PC-9 (cell line): ENCODE measurements around the gene UCN2. TPM values are rescaled to one million over a fixed set of nuclear protein-coding genes. Genes with fewer than 3 reads are reported as not detected.
"Not testable (repeated sequence)": the region's sequence is repeated elsewhere in the genome, so short reads cannot be mapped to it uniquely, and the experiment has no call there.

Experiments
- BruUV-seq: library from RNA; stranded (reverse); fragments of 400-500 nt; replicated peaks from 2 replicates; lab custom pipeline; 2021; lab: Mats Ljungman, UMichigan
- CTCF ChIA-PET: fragments of 300-600 bp; sonication (Branson Sonifier 250); formaldehyde crosslinking; loops from one replicate; lab custom pipeline; 2022; ENCODE audit warnings: antibody characterized with exemption; lab: Charles Lee
- POLR2A ChIA-PET: fragments of 300-600 bp; sonication (Branson Sonifier 250); formaldehyde crosslinking; loops from one replicate; lab custom pipeline; 2022; ENCODE audit warnings: antibody characterized with exemption; ENCODE audit not compliant: unreplicated experiment; lab: Charles Lee
- DNase-seq, 2 experiments: peaks; one replicate each; pipeline versions ENCODE4 v3.0.0 to v3.0.0-alpha.2; 2015 to 2022; ENCODE audit warnings: mixed read lengths in 1 of 2
- H2AFZ ChIP-seq: fragments of 200-600 bp; sonication (generic); 2 replicates; pipeline ENCODE4 v1.8.1; 2017; ENCODE audit warnings: antibody characterized with exemption
- H3F3A ChIP-seq: fragments of 200-600 bp; sonication (generic); 2 replicates; pipeline ENCODE4 v1.8.1; 2017; ENCODE audit warnings: antibody characterized with exemption, mild to moderate bottlenecking, low read depth; ENCODE audit not compliant: insufficient read depth
- H3K27ac ChIP-seq: fragments of 200-600 bp; sonication (generic); 2 replicates; pipeline ENCODE4 v1.6.1; 2016; ENCODE audit warnings: mixed run types
- H3K27me3 ChIP-seq: fragments of 200-600 bp; sonication (generic); 2 replicates; pipeline ENCODE4 v1.6.1; 2016; ENCODE audit warnings: low read depth, mixed run types; ENCODE audit not compliant: insufficient read depth
- H3K36me3 ChIP-seq: fragments of 200-600 bp; sonication (generic); 2 replicates; pipeline ENCODE4 v1.6.1; 2016; ENCODE audit warnings: low read depth, mixed run types
- H3K4me1 ChIP-seq: fragments of 200-600 bp; sonication (generic); replicated peaks from 2 replicates; pipeline ENCODE4 v1.6.1; 2016; ENCODE audit warnings: mixed run types; ENCODE audit not compliant: insufficient read depth
- H3K4me2 ChIP-seq: fragments of 200-600 bp; sonication (generic); 2 replicates; pipeline ENCODE4 v1.6.1; 2017; ENCODE audit warnings: mixed run types
- H3K4me3 ChIP-seq: fragments of 200-600 bp; sonication (generic); 2 replicates; pipeline ENCODE4 v1.6.1; 2016; ENCODE audit warnings: mixed run types
- H3K79me2 ChIP-seq: fragments of 200-600 bp; sonication (generic); 2 replicates; pipeline ENCODE4 v1.6.1; 2017; ENCODE audit warnings: low read depth, mixed run types
- H3K9me2 ChIP-seq: fragments of 200-600 bp; sonication (generic); 2 replicates; pipeline ENCODE4 v1.8.1; 2017; ENCODE audit warnings: mild to moderate bottlenecking; ENCODE audit not compliant: insufficient read depth
- H3K9me3 ChIP-seq: fragments of 200-600 bp; sonication (generic); 2 replicates; pipeline ENCODE4 v1.8.1; 2016; ENCODE audit warnings: low read depth; ENCODE audit not compliant: insufficient read depth
- H4K20me1 ChIP-seq: fragments of 200-600 bp; sonication (generic); 2 replicates; pipeline ENCODE4 v1.8.1; 2017; ENCODE audit not compliant: insufficient read depth
- EZH2 ChIP-seq: fragments of 200-600 bp; sonication (generic); IDR thresholded peaks from 2 replicates; pipeline ENCODE4 v1.8.0; 2017; ENCODE audit warnings: antibody characterized with exemption, low read depth
- intact Hi-C: fragments of 100-400 bp; cut with micrococcal nuclease; formaldehyde crosslinking; loops from one replicate; pipeline ENCODE4 v1.10.0; 2022; ENCODE audit not compliant: unreplicated experiment
- total RNA-seq: library from RNA; stranded (reverse); gene quantifications from 2 replicates; pipeline ENCODE4 v1.2.3, GENCODE V29; 2021
- TF ChIP-seq, protein P1 (sequence below): fragments of 200-600 bp; sonication (generic); conservative IDR thresholded peaks from 2 replicates; pipeline ENCODE4 v1.6.1; 2017; ENCODE audit warnings: mixed run types, antibody characterized with exemption, mild to moderate bottlenecking, moderate library complexity

Gene UCN2
- total RNA-seq, 1 experiment from 2014 or later = 2.8 TPM

DNA sequence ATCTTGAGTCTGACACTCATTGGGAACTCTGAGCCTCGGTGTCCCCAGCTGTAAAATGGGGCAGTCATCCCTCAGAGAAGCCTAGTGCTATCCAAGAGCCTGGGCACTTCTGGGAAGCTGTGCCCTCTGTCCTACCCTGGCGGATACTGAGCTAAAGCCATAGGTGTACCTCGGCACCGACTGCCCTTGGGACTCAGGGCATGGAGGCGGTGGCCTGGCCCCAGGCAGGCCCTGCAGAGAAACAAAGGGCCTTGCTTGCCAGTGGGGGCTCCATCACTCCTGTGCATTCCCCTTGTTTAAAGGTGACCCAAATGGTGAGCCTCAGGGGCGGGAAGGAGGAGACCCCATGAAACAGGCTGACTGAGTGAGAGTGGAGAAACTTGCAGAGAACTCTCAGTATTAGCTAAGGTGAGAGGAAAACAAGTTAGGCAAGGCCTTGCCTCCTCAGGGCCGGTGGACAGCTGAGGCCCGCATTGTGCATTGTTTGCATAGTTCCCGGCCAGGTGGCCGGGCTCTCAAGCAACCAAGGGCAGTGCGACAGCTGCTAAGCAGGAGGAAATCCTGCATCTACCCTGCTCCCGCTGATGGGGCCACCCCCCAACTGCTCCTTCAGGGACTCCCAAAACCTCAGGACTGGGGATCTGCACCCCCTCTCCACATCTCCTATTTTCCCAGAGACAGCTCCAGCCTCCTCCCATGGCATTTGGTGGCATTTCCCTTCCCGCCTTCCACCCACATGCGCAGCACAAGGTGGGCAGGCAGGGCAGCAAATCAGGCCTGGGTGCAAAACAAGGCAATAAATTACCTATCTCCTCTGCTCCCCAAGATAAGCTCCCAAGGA, 11.2 kb downstream of the UCN2 start:
- peaks cover 4% of the 10 kb centered on the region; the same call in 1 of the 2 replicates for H3F3A ChIP-seq
- no peak overlapping the region for H3K4me2 ChIP-seq
- intact Hi-C loops = no loop called here
- BruUV-seq = no TSS peak
- H3K36me3 ChIP-seq = no peaks in the 10 kb centered on the region
- peaks cover 7% of the 10 kb centered on the region for H3K4me1 ChIP-seq
- H3K9me3 ChIP-seq = no peaks in the 10 kb centered on the region
- H2AFZ ChIP-seq = no peak overlapping the region
- POLR2A ChIA-PET = interaction anchor here (0.6 kb wide), 2 partner anchors 42 to 283 kb away, joined by 4 to 34 read pairs; no protein-coding TSS in a partner anchor
- H3K27ac ChIP-seq = no peak overlapping the region
- no peaks in the 10 kb centered on the region for H3K79me2 ChIP-seq
- no peak for TF ChIP-seq EZH2
- TF ChIP-seq, protein P1, sequence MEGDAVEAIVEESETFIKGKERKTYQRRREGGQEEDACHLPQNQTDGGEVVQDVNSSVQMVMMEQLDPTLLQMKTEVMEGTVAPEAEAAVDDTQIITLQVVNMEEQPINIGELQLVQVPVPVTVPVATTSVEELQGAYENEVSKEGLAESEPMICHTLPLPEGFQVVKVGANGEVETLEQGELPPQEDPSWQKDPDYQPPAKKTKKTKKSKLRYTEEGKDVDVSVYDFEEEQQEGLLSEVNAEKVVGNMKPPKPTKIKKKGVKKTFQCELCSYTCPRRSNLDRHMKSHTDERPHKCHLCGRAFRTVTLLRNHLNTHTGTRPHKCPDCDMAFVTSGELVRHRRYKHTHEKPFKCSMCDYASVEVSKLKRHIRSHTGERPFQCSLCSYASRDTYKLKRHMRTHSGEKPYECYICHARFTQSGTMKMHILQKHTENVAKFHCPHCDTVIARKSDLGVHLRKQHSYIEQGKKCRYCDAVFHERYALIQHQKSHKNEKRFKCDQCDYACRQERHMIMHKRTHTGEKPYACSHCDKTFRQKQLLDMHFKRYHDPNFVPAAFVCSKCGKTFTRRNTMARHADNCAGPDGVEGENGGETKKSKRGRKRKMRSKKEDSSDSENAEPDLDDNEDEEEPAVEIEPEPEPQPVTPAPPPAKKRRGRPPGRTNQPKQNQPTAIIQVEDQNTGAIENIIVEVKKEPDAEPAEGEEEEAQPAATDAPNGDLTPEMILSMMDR = no peak
- H3K4me3 ChIP-seq = no peak overlapping the region
- DNase-seq = no peak
- no peaks in the 10 kb centered on the region for H3K27me3 ChIP-seq
- CTCF ChIA-PET = no interaction called here
- no peaks in the 10 kb centered on the region for H3K9me2 ChIP-seq
- H4K20me1 ChIP-seq = no peaks in the 10 kb centered on the region

DNA sequence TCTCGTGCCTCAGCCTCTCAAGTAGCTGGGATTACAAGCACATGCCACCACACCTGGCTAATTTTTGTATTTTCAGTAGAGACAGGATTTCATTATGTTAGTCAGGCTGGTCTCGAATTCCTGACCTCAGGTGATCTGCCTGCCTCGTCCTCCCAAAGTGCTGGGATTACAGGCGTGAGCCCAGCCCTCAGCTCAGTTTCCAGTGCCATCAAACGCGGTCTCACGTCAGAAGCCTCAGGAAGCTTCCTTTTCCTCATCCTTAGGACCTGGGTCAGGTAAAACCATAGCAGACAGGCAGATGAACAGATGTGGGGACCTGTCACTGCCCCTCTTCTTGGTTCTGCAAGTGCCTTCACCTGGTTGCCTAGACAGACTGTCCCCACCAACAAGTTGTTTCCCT, 11.9 kb downstream of the UCN2 start:
- H3K4me3 ChIP-seq, H3K4me1 ChIP-seq, intact Hi-C loops, H4K20me1 ChIP-seq, H3K9me3 ChIP-seq, H3K9me2 ChIP-seq, H2AFZ ChIP-seq, H3K27me3 ChIP-seq, H3K4me2 ChIP-seq, BruUV-seq, DNase-seq, H3K27ac ChIP-seq, H3F3A ChIP-seq, H3K79me2 ChIP-seq, H3K36me3 ChIP-seq: not testable (repeated sequence)
- CTCF ChIA-PET = interaction anchor here (0.5 kb wide), 1 partner anchor 101 kb away, joined by 6 read pairs; no protein-coding TSS in a partner anchor
- POLR2A ChIA-PET = interaction anchor here (0.6 kb wide), 1 partner anchor 282 kb away, joined by 4 read pairs; no protein-coding TSS in a partner anchor

DNA sequence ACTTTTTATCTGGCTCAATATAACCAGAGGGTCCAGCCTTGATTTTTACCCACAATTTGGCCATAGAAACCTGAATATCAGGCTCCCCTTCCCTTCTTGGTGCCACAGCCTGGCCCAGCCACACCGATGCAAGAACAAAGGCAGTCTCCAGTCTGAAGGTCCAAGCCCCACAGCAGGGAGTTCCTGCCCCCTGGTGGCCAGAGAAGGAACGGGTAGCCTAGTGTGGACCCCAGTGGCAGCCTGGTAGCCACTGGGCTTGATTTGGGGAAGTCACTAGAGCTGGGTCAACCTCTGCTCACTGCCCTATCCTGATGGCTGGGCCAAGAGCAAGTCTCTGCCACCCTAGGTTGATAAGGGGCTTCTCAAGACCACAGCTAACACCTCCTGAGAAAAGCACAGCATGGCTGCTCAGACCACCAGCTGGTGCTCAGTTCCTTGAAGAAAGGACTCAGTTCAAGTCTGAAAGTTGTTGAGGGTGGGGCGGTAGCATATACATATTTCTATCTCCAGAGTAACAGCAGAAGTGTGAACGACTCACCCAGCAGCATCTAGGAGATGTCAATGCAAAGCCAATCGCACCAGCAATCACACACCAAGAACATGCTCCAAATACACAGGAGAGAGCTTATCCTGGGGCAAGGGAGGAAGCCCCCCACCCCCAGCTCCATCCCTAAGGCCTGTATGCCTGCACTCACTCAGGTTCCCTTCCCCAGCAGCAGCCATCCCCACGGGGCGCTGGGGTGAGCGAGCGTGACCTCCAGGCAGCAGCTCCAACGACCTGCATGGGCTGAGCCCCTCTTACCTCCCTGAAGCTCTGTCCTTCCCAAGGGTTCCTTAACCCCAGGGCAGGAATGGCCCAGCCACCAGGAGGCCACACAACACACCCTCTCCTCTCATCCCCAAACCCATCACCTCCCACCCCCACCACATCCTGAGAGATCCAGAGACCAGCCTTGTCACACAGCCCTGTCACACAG, 14.6 kb downstream of the UCN2 start:
- no peak overlapping the region for H2AFZ ChIP-seq

More for the DNA sequence above, 14.6 kb downstream of the UCN2 start:
- Histone ChIP-seq H4K20me1 (no peaks in the 10 kb centered on the region), H3K27me3 (no peaks in the 10 kb centered on the region), H3K36me3 (no peaks in the 10 kb centered on the region), H3K9me3 (no peaks in the 10 kb centered on the region), H3F3A (no peaks in the 10 kb centered on the region), H3K4me3 (no peak overlapping the region), H3K79me2 (no peaks in the 10 kb centered on the region), H3K4me2 (no peak overlapping the region), H3K4me1 (0 out of 2 replicates have a peak, but pooled peaks cover 3% of the 10 kb centered on the region), H3K27ac (no peak overlapping the region), H3K9me2 (no peaks in the 10 kb centered on the region)
- peak; percentile 56 to 84 for DNase-seq
- POLR2A ChIA-PET = interaction anchor here (0.6 kb wide), 1 partner anchor 187 kb away, joined by 3 read pairs; no protein-coding TSS in a partner anchor
- intact Hi-C loops = loop anchor here (1.0 to 5.0 kb wide), 2 partner anchors 84 to 357 kb away; no protein-coding TSS in a partner anchor
- CTCF ChIA-PET = interaction anchor here (0.5 to 1.3 kb wide), 5 partner anchors 57 to 148 kb away, joined by 3 to 10 read pairs (median 5); a partner anchor contains a TSS
- BruUV-seq = no TSS peak
- TF ChIP-seq, protein P1 = peak; percentile 90
- TF ChIP-seq EZH2 = no peak
